ENCODE measurements around the gene FDXACB1. TPM values are rescaled to one million over a fixed set of nuclear protein-coding genes. Genes with fewer than 3 reads are reported as not detected.

The FDXACB1 gene
- total RNA-seq, 1 experiment from 2014 or later, result 2.8 TPM

- H2BK5ac ChIP-seq (ENCODE audit: insufficient read length, low read length), result no peak overlapping the region
- Mint-ChIP-seq H3K36me3 (ENCODE audit: insufficient read depth in 1 of 3, low read depth in 3 of 3) (peaks cover 2 to 21% (median 9%) of the 10 kb centered on the region in 3 experiments; a peak in 5 of 7 replicates), H3K27me3 (ENCODE audit: low read depth) (no peaks in the 10 kb centered on the region), H3K27ac (no peak overlapping the region), H3K4me1 (peaks cover 5 to 8% of the 10 kb centered on the region in 2 experiments), H3K9me3 (no peaks in the 10 kb centered on the region), H3K4me3 (no peak overlapping the region)
- no peak overlapping the region for H2BK15ac ChIP-seq (ENCODE audit: low read depth, low read length)
- no peak overlapping the region for H2AFZ ChIP-seq (ENCODE audit: low read length)
- no peak overlapping the region for H3K23ac ChIP-seq (ENCODE audit: insufficient read length, low read depth, low read length)
- no peak overlapping the region for H2BK120ac ChIP-seq (ENCODE audit: low read depth, low read length, poor library complexity, severe bottlenecking)
- H2AK5ac ChIP-seq (ENCODE audit: insufficient read length, low read length), result no peak overlapping the region
- no peaks in the 10 kb centered on the region for H3K23me2 ChIP-seq (ENCODE audit: insufficient read length, low read depth, low read length, poor library complexity, severe bottlenecking)
- peak; percentile 57 for TF ChIP-seq CTCF (conservative IDR thresholded peaks at IDR 0.05)
- H3K4me1 ChIP-seq (ENCODE audit: insufficient read depth, low read length), result no peaks in the 10 kb centered on the region
- no peak overlapping the region for H3K4me2 ChIP-seq (ENCODE audit: insufficient read depth, insufficient read length, low read length)
- H3K79me2 ChIP-seq (ENCODE audit: insufficient read depth, low read length), result no peaks in the 10 kb centered on the region
- H3K79me1 ChIP-seq (ENCODE audit: insufficient read depth, low read depth, low read length, poor library complexity, severe bottlenecking), result no peaks in the 10 kb centered on the region
- no peak overlapping the region for H3K9ac ChIP-seq (ENCODE audit: extremely low read depth, insufficient read length, low read length)
- DNase-seq, result no peak
- H4K91ac ChIP-seq (ENCODE audit: insufficient read length, low read depth, low read length), result no peak overlapping the region
- H3K56ac ChIP-seq (ENCODE audit: insufficient read length, low read depth, low read length), result no peak overlapping the region
- H4K5ac ChIP-seq (ENCODE audit: insufficient read length, low read depth, low read length), result no peak overlapping the region
- no peak overlapping the region for H3K14ac ChIP-seq (ENCODE audit: insufficient read depth, low read length)
- no peaks in the 10 kb centered on the region for H4K20me1 ChIP-seq (ENCODE audit: control insufficient read depth, insufficient read depth, insufficient read length)
- no peak overlapping the region for H3T11ph ChIP-seq (ENCODE audit: low read length)
- no peaks in the 10 kb centered on the region for H3K9me3 ChIP-seq (ENCODE audit: control insufficient read depth, low read depth, low read length)
- no peak overlapping the region for H4K8ac ChIP-seq (replicated peaks; ENCODE audit: insufficient read length, low read depth, low read length)
- no peak overlapping the region for H2BK20ac ChIP-seq (ENCODE audit: low read depth, low read length, poor library complexity, severe bottlenecking)
- no peaks in the 10 kb centered on the region for H3K27me3 ChIP-seq (ENCODE audit: insufficient read depth, low read length)
- H3K4ac ChIP-seq (ENCODE audit: low read depth, low read length), result no peak overlapping the region
- H3K18ac ChIP-seq (ENCODE audit: insufficient read length, low read depth, low read length), result no peak overlapping the region
- no peak overlapping the region for H2BK12ac ChIP-seq (ENCODE audit: insufficient read length, low read depth, low read length)
- H3K27ac ChIP-seq (ENCODE audit: insufficient read length, low read depth, low read length), result no peak overlapping the region
These were observed 27.3 kb downstream of the FDXACB1 start for GRCh38 chr11:111851636-111852035.
